Stimulated activated CD4-positive, alpha-beta T cell treated with anti-CD3 and anti-CD28 coated beads, Interleukin-4, amount 100 ng/mL, for 1 hour (primary cell): ENCODE results near the gene SLC25A12.

Source experiments
- DNase-seq: peaks from one replicate; pipeline ENCODE4 v3.0.0-alpha.2; 2020

SLC25A12 gene

DNA sequence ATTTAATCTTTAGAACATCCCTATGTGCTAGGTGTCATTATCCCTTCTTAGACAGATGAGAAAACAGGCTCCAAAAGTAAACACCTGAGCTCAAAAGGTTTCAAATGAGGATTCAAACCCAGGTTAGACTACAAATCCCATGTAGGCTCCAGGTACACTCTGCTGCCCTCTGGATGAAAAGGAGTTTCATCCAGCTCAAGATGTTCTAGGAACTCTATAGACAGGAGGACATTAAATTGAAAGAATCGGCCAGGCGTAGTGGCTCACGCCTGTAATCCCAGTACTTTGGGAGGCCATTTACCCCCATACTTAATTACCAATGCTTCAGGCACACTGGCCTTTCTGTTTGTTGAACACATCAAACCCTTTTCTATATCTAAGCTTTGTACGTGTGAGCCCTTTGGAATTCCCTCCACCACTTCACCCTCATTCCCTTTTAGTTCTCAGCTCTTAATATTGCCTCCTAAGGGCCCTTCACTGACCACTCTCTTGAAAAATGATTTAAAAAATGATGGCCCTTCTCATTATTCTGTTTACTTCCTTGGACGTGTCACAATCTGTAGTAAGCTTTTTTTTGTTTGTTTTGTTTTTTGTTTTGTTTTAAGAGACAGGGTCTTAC is 10.7 kb downstream of the SLC25A12 start:
- no peak for DNase-seq

DNA sequence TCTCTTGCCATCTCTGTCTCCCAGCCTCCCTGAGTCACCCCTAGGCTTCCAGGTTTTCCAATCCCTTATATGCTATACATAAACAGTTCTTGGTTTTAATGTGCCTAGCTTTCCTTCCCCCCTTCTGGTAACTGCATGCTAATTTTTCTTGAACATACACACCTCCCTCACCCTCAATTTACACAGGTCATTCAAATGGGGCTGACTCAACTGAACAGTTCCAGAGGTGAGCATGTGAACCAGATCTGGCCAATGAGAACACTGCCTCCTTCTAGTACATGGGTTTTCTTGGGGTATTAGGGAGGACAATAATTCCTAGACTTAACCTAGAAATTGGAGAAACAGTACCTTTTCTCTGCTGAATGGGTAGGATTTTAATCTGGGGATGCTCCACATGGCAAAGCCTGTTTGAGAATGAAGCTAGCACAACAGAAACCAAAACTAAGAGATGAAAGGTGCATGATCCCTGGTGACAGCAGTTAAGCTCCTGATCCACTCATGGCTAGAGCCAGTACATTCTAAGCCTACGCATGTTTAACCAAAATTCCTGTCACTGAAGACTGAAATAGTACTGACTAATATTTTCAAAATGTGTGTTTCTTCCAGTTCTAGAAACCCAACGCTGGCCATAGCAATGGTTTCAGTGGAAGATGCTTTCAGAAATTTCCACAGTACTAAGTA is 11.8 kb downstream of the SLC25A12 start:
- no peak for DNase-seq

DNA sequence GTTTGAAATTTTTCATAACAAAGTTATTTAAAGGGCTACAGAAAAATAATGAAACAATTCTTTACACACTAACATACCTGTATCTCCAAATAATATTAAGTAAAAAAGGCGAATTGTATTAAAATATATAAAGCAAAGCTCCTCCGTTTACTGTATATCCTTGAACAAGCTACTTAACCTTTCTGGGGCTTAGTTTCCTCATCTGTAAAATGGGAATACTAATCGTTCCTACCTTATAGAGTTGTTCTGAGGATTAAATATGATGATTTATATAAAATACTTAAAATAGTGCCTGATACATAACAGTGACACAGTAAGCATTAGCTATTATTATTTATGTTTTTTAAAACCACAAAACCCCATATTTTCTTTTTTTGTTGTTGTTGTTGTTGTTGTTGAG is 13.3 kb downstream of the SLC25A12 start:
- no peak for DNase-seq

DNA sequence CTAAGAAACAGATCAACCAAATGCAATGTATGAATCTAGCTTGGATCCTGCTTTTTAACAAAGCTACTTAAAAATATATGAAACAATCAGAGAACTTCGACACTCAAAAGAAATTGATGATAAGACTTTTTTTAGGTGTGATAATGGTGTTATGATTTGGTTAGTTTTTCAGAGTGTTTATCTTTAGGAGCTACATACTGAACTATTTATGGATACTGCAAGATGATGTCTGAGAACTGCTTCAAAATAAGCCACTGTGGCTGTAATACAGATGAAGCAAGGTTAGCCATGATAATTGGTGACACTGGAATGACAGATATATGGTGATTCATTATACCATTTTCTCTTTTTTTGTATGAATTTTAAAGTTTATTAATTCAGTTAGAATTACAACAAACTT is 14.2 kb downstream of the SLC25A12 start:
- DNase-seq: no peak

DNA sequence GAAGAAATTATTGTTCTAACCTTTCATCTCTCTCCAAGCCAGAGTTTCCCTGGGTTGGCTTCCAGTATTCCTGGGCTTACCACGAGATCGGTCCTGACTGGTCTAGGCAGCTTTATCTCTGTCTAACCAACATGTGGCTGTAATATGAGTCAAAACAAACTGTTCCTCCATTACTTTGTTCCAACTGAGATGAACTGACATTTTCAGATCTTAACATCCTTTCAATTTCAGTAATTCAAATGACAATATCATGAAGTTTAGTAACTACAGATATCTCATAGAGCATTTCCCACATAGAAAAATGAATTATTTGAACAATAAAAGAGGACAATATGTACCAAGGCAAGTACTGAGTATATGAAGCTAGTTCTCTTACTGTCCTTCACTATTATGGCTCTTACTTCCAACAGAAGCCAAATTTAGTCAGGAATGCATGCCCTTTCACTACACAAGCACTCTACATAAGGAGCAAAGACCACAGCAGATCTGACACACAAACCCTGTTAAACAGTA is 15.5 kb downstream of the SLC25A12 start:
- no peak for DNase-seq

DNA sequence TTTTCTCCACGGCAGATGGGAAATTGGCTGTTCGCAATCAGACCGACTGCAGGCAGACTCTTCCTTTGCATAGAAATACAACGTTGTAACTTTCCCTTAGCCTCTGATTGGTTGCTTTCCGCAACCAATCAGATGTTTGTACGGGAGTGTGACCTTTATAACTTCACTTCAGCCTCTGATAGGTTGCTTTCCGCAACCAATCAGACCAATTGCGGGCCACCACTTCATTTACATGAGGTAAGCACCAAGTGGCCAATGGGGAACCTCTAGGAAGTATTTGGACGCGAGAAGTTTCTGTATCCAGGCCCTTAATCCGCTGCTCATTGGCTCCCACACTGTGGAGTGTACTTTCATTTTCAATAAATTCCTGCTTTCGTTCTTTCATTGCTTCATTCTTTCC is 19.1 kb downstream of the SLC25A12 start:
- no peak for DNase-seq

DNA sequence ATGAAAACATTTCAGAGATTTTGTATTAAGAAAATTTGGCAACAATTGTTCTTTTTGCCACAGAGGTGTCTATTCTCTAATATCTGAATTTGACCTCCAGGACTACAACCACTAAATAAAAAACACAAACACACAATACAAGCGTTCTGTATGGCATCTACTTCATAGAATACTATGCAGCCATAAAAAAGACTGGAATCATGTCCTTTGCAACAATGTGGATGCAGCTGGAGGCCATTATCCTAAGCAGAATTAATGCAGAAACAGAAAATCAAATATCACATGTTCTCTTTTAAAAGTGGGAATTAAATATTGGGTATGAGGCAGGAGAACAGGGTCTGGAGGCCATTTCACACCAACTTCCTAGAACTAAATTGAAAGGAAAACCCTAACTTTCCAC is 19.5 kb downstream of the SLC25A12 start:
- DNase-seq: no peak

DNA sequence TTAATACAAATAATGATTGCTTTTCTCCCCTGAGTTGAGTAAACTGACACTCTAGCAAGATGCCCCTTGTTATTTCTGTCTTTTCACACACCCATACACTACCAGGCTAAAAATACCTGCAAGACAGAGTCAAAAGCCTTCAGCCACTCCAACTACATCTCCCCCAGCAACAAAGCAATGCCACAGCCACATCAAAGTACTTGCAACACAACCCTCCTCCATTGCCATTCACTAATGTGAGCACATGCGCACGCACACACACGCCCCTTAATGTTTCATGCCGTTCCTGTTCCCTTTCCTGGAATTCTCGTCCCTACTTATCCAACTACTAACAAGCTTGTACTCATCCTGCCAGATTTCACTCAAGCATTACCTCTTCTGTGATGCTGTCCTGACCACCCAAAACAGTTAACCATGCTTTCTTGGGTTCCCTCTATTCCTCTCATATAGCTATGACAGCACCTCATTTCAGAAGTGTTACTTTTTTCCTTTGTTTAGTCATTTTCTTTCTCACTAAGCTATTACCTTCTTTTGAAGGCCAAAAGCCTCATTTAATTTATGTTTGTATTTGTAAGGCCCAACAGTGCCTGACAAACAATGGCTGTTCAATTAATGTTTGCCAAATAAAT is 29.6 kb downstream of the SLC25A12 start:
- DNase-seq: no peak

DNA sequence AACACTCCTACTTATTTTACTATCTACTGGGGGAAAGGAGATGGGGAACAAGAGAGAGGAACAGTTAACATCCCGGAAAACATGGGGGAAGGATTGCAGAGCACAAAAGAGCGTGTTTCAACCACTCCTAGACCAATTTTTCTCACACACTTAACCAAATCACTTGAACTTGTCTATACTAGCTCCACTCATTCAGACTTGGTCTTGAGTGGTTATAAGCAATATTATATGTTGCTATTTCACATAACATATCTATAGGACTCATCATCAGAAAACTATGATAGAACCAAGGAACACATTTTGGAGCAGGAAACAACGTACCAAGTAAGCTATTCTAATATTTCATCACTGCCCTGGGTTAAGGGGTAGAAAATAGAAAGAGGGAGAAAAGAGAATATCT is 31.5 kb downstream of the SLC25A12 start:
- no peak for DNase-seq

DNA sequence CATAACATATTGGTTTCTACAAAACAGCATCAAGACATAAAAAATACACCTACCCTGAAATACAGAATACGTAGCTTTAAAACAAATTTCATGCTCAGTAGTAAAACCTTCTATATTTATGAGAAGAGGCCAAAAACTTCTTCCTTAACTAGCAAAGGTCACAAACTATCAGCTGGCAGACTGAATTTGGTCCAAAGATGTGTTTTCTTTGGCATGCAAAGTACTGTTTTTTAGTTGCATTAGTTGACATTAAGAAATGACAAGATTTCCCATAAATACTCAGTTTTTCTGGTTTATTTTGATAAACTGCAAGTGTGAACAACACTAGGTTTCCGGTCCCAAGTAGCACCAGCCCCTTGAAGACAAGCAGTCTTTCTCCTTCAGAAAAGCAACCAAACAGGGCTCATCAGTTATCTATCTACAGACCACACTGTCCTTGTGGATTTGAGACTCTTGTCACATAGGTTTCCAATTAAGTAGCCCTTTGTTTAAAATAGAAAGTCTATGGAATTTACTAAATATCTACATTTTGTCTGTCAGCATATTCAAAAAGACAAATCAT is 35.6 kb downstream of the SLC25A12 start:
- no peak for DNase-seq

DNA sequence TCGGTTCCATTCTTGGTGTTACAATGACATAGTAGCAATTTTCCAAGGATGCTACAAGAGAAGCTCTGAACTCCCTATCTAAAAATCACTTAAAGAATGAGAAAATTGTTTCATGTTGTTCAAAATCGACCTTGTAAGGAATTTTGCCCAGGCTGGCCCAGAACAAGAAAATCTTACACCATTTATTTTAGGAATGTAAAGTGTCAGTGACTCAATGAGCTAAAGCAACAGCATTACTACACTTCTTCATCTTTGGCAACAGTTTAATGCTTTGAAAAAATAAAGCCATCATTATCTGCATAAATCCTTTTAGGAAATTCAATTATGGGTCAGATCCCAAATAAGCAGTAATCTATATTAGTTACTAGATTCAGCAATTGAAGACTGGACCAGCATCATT is 38.6 kb downstream of the SLC25A12 start:
- DNase-seq: no peak

DNA sequence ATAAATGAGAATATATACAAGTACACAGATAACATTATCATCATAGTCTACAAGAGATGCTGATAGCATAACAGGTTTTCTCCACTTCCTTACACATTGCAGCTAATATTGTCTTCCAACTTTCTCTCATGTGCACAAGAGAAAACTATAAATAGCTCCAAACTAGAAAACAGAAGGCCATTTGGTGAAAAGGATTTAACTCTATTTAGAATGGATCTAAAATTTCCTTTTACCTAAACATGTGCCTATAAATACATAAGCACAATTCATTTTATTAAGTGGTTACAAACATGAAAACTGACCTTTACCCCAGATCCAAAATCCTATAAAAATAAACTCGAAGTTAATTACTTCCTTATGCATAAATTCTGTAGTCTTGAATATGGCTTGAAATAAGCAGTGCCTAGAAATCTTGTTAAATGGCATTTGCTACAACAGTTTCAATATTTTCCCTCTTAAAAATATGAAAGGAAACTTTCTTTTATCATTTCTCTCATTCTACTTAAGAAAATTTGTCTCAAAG is 41.6 kb downstream of the SLC25A12 start:
- no peak for DNase-seq

DNA sequence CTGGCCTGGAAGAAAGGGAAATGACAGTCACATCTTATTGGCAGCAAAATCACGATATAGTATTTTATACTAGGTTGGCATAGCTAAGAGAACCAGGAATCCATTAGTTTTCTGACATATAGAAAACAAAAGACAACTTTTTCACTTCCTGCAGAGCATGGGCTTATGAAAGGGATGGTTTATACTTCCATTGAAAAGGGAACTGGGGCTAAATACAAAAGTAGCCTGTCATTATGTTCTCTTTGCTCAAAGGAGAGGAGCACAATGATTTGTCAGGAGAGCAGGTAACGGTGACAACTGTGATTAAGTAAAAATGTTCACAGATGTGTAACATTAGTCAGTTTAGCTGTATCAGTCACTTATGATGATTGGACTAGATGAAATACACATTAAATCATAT is 46.4 kb downstream of the SLC25A12 start:
- DNase-seq: no peak

DNA sequence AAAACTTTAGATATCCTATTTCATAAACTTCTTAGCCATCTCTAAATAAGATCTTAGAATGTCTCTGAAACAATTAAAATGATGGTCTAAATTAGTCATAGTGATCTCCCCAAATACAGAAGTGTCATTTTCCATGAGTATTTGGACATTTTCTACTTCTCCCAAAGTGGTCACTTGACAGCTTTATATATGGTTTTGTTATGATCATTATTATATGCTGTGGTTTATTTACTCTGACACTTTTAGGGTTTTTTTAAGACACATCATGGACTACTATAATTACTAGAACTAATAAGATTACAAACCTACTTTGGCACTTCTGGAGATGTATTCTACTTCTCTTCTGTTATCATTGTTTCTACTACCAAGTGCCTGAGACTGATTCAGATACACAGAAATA is 47.1 kb downstream of the SLC25A12 start:
- DNase-seq: no peak

DNA sequence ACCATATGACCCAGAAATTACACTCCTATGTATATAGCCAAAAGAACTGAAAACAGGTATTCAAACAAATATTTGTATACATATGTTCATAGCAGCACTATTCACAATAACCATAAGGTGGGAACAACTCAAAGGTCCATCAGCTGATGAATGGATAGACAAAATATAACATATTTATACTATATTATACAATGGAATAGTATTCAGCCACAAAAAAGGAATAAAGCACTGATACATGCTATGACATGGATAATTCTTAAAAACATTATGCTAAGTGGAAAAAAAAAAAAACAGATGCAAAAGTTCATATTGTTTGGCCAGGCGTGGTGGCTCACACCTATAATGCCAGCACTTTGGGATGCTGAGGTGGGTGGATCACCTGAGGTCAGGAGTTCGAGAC is 52.0 kb downstream of the SLC25A12 start:
- DNase-seq: no peak

DNA sequence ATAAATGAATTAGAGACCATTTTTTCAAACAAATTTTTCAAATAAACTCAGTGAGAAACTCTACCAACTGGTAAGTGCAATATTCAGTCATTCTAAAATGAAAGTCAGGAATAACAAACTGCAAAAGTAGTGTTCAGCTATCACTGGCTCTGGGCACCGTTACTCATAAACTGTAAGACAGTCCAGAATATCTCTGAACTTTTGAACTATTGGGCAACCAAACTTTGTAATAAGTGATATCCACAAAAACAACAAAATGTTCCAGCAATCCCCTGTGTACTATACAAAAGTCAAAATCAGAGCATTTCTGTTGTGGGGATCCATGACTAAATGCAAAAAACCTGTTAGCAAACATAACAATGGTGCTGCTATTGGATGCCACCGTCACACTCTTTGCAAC is 56.3 kb downstream of the SLC25A12 start:
- no peak for DNase-seq

DNA sequence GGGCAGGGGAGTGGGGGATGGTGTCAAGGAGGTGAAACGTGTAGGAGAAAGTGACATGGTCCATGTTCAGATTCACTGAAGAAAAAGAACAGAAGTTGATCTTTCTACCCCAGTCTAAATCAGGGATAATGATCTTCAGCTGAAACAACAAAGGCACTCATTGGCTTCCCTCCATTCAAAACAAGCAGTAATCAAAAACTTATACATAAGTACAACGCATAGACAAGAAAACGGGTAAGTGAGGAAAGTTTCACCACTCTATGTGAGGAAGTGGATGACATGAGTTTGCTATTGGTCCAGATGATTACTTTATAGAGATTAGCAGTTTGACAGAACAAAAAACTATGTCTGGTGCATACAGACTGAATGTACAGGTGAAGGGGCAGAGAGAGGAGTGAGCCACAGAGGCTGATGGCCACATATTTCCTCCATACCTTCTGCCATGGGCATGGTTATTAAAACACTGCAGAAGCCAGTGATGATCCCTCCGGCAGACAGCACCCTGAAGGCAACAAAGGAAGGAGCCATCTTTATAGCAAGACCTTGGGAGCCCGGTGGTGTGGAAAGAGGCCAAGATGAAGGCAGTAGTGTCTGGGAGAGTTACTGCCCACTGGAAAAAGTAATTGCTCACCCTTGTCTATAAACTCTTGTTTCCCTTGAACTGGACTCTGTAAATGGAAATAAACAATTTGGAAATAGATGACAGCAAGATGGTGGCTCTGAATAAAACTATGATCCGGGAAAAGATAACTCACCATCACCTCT is 57.7 kb downstream of the SLC25A12 start:
- no peak for DNase-seq

DNA sequence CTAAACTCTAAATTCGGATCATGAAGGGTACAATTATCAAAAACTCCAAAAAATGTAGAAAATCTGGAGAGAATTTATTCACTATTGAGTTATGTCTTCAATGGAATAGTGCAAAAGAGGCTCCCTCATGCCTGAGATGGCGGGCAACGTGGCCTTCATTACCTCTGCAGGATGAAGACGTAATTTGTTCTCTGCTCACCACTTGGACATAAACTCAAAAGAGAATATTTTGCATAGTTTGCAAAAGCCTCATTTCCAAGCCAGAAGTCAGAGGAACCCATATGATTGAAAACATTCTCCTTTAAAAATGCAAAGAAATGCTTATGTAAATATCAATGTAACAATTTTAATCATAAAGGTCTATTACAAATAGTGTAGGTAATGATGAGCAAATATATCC is 58.7 kb downstream of the SLC25A12 start:
- no peak for DNase-seq

DNA sequence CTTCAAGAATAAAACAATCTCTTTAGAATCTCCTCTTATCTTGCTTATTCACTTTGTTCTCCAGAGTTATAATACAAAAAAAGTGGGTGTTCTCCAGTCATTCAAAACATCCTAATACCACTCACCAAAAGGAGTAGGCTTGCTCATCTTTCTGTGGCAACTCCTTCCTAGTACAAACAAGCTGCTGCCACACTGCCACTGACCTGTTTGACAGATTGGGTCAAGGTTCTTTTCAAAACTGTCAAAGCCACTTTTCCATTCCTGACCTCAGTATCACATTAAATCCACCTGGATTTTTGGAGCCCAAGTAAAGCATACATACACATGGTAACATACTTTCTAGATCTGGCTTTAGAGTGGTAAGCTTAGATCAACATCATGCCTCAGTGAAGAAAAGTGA is 59.8 kb downstream of the SLC25A12 start:
- no peak for DNase-seq

DNA sequence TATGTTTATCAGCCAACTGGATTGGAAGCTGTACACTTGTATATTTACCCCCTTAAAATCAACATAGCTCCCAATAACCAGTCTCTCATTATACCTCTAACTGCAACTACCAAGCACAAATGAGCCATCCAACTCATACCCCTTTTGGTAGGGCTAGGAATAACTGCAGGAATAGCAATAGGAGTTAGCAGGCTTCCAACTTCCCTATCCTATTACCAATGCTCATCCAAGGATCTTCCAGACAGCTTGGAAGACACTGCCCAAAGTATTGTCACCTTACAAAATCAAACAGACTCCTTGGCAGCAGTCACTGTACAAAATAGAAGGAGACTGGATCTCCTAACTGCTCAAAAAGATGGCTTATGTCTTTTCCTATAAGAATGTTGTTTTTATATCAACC is 61.6 kb downstream of the SLC25A12 start:
- no peak for DNase-seq

DNA sequence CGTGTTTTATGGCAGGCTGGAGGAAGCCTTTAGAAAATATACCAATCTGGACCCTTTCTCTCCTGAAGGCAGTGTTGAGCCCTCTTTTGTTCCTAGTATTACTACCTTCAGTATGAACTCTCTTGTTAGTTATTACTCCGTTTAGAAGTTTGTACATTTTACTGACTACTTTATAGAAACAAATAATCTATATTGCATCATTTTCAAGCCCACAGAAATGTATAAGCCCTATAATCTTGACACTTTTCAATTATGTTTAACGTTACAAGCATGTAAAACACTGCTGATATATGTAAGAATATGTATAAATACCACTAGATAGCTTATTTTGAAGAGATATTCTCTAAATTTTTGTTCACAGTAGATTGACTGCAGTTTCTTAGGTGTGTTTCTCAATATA is 64.0 kb downstream of the SLC25A12 start:
- no peak for DNase-seq

DNA sequence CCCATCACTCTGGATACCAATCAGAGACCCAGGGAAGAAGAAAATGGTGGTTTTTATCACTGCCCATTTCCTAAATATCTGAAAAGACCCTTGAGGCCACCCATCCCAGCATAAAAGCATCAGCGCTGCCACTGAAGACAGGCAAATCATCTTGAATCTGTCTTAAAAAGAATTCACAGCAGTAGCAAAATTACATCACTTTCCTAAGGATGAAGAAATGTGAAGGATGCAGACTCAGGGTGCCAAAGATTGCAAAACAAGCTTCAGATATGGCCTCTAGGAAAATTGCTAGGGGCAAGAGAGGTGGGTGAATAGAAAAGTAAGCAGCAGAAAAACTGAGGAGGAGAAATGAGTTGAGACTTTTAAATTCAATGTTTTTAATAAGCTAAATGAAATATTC is 70.0 kb downstream of the SLC25A12 start:
- no peak for DNase-seq
